Activated T-cell treated with anti-CD3 and anti-CD28 coated beads for 1 hour (primary cell): Measurements from ENCODE around the gene VPS51.

Source experiments
- DNase-seq: peaks from one replicate; pipeline ENCODE4 v3.0.0-alpha.2; 2020; ENCODE audit warnings: low read depth

Gene VPS51

DNA sequence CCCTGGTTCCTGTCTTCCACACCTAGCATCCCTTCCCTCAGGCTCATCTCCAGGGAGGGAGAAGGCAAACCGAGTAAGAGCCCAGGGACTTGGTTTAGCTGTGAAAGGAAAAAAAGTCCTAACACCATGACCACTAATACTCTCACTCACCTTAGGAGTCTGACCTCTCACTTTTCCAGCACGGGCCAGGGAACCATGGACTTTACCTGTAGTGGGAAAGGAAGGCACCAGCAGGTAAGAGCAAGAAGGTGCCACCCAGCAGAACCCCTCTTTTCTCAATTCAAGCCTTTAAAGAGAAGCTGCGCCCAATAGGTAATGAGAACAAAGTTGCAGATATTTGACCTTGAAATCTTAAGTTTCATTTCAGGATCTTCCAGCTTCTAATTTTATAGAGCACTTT, 24.8 kb downstream of the VPS51 start:
- no peak for DNase-seq

DNA sequence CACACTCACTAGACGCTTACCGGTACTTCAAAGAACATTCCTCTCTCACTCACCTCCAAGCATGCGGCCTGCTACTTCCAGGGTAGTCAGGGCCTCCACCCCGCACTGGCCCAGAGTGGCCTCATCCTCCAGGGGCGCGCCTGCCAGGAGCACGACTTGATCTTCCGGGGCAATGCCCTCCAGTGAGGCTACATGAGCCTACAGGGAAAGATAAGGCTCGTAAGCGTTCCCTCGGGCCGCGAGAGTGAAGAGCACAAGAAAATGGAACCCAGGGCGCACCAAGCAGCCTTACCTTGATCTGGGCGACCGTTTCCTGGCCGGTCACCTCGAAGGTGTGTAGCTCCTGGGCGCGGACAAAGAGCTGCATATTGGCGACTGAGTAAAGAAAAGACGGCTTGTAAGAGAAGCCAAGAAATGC, 25.4 kb downstream of the VPS51 start:
- no peak for DNase-seq

DNA sequence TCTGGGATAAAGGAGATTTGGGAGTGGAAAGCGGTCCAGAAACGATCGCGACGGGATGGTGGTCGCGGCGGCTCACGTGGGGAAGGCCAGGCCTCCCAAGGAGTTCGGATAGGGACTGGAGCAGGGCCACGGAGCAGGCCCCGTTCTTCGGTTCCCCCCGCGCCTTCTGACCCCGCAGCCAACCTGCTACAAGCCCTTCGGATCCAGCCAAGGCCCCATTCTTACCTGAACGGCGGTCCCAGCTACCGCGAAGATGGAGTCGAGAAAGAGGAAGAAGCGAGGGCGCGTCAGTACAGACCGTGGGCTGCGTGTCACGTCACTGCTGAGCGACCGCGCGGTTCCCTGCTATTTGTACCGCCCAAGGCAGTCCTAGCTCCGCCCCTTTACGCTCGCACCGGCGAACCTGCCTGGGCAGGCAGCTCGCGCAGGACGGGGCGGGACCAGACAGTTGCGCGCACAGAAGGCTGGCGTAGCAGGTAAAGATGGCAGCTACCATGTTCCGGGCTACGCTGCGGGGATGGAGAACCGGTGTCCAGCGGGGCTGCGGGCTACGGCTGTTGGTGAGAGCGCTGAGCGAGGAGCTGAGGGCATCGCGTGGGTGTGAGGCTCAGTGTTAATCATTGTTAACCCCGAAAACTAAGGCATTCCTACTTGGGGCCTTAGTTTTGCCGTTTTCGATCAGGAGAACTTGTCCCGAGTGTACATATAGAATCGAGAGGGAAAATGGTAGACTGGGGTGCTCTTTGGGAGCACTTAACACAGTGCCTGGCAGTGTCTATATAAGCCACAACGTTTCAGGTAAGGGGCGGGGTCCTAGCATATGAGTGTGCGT, 26.1 kb downstream of the VPS51 start, which contains the start of the genes FAU and MRPL49:
TSS of gene FAU (minus strand) at position 270 of the 832 bp plus-strand sequence. CDS start 321 bp downstream, outside the sequence.
TSS of gene MRPL49 (plus strand) at position 457 of the 832 bp plus-strand sequence. CDS start at position 483, 26 bp downstream.
- DNase-seq, result peak; percentile 97

DNA sequence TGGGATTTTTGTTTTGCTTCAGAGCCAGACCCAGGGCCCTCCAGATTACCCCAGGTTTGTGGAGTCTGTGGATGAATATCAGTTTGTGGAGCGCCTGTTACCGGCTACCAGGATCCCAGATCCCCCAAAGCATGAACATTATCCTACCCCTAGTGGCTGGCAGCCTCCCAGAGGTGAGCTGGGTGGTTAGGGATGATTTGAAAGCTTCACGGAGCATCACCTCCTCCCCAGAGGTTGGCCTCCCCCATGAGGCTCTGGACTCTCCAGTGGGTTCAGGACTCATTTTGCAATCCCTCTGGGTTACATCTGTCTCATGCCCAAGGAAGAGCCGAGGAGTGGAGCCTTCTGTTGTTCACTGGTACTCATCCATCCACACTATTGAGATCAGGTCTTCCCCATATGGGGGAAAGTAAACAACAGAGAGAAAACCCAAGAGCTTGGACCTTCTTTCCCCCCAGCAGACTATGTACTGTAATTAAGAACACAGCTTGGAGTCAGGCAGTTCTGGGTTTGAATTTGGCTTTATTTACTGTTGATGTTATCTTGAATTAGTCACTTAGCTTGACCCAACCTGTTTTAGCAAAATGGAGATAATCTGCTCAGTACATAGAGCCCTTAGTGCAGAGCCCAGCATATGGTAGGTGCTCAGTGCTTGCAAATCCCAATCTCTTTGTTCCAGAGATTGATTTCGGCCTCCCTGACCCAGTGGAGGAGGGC, 28.6 kb downstream of the VPS51 start:
- DNase-seq, result no peak

DNA sequence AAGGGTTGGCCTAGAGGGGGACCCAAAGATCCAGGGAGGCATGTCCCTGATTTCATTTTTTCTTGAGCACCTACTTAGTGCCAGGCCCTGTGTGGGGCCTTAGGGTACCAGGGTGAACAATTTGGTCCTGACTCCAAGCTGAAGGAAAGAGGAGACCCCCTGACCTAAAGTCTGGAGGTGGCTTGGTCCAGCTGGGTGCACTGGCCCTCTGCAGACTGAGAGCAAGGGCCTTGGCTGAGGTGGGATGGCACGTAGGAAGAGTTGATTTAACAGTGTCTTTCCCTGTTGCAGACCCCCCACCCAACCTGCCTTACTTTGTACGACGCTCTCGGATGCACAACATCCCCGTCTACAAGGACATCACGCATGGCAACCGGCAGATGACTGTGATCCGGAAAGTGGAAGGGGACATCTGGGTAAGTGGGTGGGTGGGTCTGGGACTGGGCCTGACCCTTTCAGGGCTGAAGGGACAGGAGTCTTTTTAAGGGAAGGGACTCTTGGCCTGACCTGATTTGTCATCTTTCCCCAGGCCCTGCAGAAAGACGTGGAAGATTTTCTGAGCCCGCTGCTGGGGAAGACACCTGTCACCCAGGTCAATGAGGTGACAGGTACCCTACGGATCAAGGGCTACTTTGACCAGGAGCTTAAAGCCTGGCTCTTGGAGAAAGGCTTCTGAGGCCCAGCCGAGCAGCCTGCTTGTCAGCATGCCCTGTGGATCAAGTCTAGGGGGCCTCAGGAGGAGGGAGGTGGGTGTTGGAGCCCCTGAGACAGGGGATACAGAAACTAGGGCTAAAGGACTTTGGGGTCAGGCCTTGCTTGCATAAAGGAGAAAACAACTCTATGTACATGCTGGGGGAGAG, 29.4 kb downstream of the VPS51 start:
- DNase-seq, result no peak

DNA sequence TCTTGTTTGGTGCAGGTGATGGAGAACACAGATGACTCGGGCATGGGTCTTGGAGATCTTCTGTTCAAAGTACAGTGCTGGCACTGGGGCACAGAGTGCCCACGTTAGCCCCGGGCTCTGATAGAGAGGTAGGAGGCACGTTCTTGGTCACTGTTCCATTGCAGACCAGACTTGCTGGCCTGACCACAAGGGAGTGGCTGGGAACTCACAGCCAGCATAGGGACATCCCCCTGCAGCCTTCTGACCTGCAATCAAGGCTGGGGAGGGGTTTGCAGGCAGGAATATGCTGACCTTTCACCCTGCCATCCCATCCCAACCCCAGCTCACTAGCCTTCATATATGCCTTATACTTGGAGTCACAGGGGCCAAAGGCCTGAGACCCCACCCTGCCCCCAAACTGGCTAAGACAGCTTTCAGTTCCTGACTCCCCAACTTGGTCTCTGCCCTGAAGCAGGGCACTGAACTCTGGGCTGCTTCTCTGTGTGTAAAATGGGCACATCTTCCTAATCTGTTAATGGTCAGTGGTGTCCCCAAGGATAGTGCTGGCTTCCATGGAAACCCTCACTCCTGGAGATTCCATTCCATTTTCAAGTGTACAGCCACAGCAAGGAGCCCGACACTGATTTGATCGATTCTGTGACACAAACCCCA, 30.7 kb downstream of the VPS51 start:
- DNase-seq, result no peak

DNA sequence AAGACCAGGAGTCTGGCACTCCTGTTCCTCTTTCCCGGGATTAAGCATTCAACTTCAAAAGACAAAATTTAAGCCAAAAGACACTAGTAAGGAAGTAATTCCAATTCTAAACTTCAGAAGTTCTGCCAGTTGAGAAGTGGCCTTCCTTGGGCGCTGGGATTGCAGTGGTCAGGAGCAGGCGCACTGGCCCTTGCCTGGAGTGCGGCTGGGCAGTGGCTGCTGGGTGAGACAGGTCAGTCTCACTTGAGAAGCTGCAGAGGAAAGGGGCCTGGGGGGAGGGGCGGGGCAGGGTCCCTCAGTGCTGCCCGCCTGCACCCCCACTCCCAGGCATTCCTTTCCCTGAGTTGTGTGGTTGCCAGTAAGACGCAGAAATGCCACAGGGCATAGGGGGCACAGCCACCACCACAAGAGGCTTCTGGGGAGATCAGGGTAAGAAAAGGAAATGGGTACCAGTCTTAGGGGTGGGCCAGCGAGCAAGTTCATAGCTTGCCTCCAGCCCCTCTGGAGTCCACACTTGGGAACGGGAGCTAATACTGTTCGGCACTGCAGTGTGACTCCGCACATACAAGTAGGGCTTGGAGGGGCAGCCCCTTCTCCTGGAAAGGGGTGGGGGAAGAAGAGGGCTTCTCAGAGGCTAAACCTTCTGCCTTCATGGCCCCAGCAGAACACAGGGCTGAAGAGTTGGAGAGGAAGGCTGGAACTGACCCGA, 31.6 kb downstream of the VPS51 start:
- no peak for DNase-seq

DNA sequence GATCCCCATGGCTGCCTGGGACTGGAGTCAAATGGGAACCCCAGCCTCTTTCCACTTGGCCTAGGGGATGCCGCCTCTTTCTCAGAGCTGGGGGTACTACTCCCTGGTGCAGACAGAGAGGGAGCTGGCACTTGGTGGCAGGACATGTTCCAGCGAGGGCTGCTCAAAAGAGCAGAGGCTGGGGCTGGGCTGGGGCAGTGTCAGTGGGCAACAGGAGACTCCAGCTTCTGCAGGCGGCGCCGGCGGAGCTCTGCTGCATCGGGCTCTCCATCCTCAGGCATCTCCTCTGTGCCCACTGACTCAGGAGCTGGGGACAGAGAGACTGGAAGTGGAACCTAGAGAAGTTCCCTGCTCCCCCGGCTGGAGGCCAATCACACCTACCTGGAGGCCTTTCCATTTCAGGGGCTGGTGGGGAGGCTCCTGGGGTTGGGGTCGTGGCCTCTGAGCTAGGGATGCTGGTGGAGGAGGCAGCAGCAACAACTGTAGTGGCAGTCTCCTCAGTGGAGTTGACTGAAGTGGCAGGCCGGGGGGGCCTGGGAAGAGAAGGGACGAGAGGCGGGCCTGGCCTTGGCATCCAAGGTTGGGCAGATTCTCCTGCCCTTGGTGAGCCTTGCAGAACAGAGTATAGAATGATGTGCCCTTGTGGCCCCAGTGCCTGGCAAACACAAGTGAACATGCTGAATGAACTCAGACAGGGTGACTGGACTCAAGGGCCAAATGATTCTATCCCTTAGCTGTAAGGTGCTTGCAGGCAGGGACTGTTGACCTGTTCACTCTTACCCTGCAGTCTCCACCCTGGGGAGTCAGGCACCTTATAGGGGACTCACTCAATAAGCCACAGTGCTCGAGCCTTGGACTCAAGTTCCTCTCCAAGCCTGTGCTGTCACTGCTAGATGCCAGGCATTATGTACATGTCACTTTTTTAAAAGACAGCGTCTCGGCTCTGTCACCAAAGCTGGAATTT, 32.5 kb downstream of the VPS51 start:
- DNase-seq, result no peak

DNA sequence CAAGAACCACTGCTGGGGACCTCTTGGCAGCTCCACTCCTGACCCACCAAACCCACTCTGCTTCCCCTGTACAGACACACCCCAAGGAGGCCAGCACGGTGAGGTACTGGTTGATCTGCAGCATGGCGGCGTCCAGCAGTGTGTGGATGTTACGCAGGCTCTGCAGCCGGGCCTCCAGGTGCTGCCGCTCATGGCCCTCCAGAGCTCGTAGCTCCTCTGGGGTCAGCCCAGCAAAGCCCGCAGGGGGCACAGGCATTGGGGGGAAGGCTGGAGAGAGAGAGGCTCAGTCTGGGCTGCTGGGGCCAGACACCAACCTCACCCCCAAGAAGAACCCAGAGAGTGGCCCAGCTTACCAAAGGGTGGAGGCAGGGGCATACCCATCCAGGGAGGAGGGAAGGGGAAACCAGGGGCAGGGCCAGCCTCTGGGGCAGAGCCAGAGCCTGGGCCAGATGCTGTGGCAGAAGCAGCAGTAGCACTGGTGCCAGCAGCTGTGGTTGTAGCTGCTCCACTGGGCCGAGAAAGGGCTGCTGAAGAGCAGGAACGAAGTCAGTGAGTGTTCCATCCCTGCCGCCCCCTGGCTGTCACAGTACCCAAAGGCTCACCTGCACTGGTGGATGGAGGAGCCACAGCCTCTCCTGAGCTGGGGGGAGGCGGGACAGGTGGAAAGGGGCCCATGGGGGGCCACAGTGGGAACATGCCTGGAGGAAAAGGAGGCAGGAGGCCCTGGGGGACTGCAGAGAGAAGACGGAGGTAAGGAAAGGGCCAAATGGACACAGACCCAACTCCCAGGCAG, 33.8 kb downstream of the VPS51 start:
- DNase-seq, result no peak

DNA sequence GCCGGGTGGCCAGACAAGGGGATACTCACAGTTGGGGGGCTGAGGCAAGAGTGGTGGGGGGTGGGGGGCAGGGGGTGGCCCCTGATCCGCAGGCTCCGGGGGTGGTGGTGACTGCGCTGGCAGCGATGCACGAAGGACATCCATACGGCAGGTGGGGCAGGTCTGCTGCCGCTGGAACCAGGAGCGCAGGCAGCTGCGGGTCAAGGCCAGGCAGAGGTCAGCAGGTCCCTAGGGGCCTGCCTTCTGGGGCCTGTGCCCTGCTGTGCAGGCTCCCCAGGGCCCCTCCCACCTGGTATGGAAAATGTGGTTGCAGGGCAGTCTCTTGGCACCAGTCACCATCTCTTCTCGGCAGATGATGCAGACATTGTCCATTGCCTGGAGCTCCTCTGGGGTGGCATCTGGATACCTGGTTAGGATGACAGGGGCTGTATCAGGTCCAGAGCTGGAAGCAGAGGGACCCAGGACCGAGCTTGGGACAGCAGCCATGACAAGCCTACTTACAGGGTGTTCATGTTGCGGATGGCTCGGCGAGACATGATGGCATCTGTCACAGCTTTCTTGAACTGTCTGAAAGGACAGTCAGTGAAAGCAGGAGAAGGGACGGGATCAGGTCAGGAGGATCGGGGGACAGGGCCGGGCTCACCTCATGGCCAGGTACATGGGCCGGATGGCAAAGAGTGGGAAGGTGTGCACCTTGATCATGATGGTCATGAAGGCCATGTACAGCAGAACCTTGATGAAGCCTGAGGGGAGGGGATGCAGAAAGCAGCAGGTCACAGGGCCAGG, 34.8 kb downstream of the VPS51 start:
- DNase-seq, result no peak

DNA sequence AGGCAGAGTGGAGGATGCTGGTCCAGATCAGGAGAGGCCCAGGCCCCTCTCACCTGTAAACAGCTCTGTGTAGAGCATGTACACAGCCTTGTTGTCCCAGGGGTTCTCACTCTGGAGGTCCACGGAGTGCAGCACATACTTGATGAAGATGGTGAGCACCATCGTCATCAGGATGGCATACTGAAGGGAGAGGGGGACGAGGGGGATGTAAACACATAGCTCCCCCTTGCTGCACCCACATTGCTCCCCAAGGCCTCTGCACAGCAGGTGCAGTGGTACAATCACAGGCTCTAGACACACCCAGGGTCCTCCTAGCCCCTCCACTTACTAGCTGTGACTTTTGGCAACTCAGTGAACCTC, 35.4 kb downstream of the VPS51 start:
- no peak for DNase-seq

DNA sequence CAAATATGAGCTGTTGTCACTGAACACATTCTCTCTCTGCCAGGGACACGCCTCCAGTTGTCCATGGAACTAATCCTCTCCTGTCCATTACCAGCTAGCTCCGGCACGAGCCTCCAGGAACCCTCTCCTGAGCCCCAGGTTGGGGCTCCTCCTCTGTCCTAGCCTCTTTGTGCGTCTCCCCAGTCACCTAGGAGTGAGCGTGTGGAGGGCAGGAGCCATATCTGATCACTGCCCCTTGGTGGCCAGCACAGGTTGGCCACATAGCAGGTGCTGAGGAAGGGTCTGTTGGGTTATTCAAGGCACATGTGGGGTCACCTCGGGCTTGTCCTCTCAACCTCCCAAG, 35.9 kb downstream of the VPS51 start:
- DNase-seq, result no peak

DNA sequence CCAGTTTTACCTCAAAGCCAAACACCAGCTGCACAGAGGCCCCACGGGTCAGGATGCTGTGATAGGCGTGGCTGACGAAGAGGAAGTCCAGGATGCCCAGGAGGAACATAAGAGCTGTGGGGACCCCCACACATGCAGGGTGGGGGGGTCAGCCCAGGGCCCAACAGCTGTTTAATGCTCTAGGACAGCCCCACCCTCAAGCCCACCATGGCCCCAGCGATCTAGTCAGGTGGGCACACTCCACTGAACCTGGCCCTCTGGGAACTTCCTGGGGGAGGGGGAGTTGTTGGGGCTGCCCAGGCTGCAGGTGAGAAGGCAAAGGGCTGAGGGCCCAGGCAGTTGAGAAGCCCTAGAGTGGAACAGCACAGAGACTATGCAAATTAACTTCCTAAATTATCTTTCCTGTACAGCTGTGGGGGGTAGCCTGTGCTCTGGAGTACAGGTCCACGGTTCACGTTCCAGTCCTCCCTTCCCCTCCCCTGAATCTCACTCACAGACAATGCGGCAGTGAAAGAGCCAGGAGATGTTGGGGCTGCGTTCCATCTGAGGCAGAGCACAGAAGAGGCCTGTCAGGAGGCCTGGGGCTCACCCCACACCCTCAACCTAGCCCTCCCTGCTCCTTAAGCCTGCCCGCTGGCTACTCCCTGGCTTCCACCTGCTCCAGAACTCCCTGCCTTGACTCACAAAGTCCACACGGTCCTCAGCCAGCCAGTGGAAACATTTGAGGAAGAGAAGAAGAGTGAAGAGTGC, 36.4 kb downstream of the VPS51 start:
- DNase-seq, result no peak

DNA sequence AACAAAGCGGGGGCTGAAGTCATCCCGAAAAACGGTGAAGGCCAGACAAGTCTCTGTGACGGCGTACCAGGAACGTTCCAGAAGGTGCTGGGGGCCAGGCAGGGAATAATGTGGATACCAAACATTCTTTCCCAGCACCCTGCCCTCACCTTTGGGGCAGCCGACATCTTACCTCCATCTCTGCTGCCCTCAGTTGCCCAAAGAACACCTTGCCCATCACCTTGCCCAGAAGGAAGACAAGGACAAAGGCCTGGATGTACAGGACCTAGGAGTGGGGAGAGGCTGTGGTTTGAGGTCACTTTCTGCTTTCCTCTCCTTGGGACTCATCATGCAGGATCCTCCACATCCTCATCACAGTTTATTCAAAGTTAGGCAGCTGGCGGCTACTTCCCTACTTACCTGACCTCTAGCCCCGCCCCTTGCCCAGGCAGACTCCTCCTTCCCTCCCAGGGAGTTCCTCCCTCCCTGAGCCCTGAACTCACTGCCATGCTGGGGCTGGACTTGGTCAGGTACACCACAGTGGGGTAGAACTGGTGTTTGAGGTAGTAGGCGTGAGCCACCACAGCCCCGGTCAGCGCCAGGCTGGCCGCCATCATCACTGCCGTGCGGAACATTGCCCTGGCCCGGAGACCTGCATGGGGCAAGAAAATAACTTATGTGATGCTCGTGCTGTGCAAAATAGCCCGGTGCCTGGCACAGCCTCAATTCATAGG, 37.1 kb downstream of the VPS51 start:
- DNase-seq, result no peak

DNA sequence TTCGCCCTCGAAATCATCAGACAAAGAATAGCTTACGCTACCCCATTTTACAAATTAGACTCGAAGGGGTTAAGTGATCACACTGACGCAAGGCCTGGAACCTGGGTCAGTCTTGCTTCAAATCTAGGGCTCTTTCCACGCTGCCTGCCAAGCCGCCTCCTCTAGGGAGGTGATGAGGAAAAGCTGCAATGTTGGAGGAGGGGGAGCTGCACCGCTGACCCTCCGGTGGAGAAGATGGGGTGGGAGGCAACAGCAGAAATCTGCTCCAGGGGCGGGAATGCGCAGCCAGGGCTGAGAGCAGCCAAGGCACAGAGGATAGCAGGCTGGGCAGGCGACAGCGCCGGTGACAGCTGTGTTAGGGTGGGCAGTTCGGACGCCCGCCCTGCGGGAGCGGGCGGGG, 37.7 kb downstream of the VPS51 start:
- no peak for DNase-seq

DNA sequence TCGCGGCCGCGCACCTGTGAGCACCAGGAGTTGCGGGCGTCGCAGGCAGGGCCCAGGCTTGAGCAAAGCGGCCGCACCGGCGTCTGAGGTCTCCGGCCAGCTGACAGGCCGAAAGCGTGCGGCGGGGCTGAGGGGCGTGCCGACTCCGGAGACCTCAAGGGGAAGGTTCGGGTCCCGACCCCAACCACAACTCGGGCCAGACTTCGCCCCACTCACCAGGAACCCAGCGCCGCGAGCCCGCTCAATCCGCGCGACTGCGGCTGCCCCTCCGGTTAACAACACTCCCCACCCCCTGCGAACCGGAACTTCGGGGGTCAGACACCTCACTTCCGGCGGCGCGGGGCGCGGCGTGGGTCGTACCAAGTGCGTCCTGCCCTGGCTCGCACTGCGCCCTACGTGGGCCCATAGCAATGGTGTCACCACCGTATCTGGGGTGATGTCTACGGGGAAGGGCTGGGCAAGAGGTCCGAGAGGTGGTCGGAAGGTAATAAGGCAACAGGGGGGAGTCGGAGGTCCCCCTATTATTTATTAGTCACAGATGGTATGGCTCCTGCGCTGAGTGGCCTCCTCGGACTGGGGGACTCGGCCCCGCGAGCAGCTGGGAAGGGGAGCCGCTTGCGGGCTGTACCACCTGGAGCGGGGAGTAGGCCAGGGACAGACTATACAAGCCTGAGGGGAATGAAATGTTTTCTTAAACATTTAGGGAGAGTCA, 38.4 kb downstream of the VPS51 start, which contains the start of gene SYVN1:
TSS of gene SYVN1 (minus strand) at position 280 of the 712 bp plus-strand sequence. CDS start 918 bp downstream, outside the sequence.
- peak; percentile 90 for DNase-seq
